Medulla oblongata (tissue), 1 donor: Measurements from ENCODE around the gene ALPI.
A peak's percentile ranks its signal among the peaks of the same experiment; 100 is the strongest.
"Not testable (repeated sequence)": the region's sequence is repeated elsewhere in the genome, so short reads cannot be mapped to it uniquely, and the experiment has no call there.

Experiments used
- DNase-seq: peaks from one replicate; pipeline ENCODE4 v3.0.0-alpha.2; 2015; ENCODE audit errors: extremely low spot score

ALPI gene

DNA sequence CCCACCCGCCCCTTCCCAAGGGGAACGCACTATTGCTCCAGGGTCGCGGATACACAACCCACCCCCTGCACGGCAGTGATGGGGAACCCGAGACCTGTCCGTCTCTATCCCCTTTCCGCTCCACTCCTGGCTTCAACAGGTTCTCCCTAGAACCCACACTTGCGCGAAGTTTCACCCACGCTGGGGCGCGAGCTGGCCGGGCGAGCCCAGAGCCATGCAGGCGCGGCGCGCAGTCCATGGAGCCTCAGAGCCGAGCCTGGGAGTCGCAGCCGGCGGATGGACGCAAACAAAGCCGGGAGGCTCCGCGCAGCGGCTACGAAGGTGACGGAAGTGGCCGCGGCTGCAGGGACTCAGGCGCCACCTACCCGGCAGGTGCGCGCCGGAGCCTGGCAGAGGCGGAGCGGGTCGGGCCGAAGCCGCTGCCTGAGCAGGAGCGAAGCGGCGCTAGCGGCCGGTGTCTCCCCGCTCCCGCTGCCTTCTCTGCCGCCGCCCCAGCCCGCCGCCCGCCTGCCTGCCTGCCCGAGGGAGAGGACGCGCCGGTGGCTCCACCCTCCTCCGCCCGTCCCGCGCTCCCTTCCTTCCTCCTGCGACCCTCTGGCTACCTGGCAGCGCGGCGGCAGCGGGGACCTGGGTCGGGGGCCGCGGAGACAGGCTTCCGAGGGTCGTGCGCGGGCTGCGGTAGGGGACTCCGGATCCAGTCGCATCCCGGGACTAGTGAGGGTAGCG, 35.3 kb upstream of the ALPI start:
- no peak for DNase-seq

DNA sequence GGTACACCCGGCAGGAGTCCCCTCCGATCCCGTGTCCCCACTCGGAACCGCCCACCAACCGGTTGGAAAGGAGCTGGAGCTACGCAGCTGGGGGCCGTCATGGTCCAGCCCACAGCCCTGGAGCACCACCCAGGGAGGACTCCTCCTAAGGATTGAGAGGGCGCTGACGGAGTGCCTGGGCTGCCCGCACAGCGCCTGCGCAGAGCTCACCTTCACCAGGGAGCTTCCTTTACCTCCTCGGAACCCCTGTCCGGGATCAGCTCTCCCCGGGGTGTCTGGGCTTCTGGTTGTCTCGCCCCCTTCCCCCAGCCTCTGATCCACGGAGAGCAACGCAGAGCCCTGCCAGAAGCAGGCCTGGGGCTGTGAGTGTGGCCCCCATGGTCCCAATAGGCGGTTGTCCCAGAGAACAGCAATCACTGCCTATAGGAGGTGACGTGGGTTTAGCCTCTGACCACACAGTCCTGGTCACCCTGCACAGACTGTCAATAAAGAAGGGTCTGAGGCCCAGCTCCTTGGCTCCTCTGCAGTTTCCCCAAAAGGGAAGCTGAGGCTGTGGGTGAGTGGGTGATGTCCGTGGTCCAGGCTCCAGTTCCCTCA, 34.7 kb upstream of the ALPI start:
- no peak for DNase-seq

DNA sequence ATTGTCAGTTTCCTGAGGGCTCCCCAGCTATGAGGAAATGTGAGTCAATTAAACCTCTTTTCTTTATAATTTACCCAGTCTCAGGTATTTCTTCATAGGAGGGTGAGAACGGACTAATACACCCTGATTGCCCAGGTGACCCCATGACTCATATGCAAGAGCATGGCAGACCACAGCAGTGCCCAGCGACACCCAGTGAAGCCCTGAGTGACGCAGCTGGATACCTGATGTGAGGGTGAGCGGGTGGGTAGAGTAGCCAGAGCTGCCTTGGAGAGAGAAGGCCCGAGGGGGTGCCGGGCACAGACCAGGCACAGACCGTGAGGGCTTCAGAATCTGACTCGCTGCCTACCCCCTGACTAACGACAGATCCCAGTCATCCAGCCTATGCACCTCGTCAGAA, 33.9 kb upstream of the ALPI start:
- no peak for DNase-seq

DNA sequence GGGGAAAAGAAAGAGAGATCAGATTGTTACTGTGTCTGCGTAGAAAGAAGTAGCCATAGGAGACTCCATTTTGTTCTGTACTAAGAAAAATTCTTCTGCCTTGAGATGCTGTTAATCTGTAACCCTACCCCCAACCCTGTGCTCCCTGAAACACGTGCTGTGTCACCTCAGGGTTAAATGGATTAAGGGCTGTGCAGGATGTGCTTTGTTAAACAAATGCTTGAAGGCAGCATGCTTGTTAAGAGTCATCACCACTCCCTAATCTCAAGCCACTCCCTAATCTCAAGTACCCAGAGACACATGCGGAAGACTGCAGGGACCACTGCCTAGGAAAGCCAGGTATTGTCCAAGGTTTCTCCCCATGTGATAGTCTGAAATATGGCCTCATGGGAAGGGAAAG, 33.0 kb upstream of the ALPI start:
- not testable (repeated sequence) for DNase-seq

DNA sequence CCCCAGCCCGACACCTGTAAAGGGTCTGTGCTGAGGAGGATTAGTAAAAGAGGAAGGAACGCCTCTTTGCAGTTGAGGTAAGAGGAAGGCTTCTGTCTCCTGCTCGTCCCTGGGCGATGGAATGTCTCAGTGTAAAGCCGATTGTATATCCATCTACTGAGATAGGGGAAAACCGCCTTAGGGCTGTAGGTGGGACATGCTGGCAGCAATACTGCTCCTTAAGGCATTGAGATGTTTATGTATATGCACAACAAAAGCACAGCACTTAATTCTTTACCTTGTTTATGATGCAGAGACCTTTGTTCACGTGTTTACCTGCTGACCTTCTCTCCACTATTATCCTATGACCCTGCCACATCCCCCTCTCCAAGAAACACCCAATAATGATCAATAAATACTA, 32.5 kb upstream of the ALPI start:
- not testable (repeated sequence) for DNase-seq

DNA sequence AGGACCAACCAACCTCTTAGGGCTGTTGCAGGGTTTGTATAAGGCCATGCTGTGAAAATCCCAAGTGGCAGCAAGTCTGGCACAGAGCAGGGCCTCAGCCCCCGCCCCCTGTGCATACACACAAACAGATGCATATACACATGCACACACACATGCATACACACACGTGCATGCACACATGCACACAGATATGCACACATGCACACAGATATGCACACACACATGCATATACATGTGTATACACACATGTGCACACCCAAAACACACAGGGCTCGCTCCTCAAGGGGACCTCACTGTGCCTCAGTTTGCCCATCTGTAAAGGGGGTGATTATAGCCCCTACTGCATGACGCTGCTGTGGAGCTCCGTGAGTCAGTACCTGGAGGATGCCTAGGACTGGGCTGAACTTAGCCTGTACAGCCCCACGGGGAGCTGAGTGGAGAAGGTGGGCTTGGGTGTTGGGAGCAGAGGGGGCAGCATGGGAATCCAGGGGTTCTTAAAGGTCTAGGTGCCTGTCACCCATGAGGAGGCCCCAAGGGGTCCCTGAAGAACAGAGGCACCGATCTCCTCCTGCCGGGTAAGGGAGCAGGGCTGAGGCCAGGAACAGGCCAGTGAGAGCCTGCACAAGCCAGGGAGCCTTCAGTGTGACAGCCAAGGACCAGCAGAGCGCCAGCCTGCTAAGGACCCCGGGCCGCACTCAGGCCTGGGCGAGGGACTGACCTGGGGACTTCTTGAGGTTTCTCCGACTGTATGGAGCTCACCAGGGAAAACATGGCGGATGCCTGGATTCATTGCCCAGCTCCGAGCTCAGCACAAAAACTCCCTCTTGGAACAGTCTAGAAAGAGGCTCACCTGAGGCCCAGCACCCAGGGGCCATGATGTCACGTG, 24.0 kb upstream of the ALPI start:
- DNase-seq = no peak

DNA sequence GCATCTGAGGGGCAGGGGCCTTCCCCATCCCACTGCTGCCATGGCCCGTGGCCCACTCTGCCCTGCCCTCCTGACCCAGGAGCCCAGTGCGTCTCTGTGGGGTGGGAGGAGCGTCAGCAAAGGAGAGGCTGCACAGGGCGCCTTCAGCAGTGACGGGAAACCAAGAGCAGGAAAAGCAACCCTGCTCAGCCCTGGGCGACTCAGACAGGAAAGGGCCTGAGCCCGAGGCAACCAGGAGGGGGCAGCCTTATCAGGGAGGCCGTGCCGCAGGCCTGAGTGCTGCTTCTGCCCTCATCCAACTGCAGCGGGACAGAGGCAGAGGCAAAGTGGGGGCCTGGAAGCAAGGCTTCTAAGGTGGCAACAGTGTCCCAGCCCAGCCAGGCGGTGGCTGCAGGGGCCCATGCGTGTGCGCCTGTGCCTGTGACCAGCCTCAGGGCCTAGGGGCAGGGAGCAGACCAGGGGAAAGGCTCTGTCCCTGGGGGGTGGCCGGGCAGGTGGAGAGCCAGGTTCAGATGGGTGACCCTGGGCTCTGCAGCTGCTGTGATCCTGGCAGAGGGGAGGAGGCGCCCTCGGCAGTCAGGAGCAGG, 23.3 kb upstream of the ALPI start:
- no peak for DNase-seq

DNA sequence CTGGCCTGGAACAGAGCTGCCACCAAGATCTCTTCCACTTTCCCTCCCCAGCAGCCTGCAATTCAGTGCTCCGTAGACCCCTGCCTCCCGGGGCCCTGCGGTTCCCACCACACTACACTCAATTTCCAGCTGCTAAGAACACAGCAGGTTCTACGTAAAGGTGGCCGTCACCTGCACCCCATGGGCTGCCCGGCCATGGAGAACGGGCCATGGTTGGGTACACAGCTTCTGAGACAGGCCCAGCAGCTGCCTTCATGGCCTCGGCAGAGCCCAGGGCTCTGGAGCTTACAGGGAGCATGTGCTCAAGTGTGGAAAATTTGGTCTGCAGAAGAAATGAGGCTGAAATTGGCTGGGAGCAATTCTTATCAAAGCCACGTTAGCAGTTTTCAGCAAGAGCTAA, 22.3 kb upstream of the ALPI start:
- DNase-seq = not testable (repeated sequence)

DNA sequence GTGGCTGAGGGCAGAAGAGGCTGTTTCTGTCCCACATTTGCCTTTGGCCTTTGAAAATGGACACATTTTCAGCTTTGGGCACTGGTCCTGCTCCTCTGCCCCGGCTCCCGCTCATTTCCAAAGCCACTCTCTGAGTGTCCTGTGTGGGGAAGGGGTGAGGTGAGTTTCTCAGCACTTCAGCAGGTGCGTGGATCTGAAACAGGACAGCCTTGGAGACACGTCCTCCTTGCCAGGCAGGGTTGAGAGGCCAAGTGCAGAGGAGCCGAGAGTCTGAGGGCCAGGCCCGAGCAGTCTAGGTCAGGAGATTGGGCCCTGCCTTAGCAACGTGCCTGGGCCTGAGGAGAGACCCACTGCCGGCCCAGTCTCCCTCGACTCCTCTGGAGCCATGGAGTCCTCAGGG, 21.9 kb upstream of the ALPI start:
- no peak for DNase-seq

DNA sequence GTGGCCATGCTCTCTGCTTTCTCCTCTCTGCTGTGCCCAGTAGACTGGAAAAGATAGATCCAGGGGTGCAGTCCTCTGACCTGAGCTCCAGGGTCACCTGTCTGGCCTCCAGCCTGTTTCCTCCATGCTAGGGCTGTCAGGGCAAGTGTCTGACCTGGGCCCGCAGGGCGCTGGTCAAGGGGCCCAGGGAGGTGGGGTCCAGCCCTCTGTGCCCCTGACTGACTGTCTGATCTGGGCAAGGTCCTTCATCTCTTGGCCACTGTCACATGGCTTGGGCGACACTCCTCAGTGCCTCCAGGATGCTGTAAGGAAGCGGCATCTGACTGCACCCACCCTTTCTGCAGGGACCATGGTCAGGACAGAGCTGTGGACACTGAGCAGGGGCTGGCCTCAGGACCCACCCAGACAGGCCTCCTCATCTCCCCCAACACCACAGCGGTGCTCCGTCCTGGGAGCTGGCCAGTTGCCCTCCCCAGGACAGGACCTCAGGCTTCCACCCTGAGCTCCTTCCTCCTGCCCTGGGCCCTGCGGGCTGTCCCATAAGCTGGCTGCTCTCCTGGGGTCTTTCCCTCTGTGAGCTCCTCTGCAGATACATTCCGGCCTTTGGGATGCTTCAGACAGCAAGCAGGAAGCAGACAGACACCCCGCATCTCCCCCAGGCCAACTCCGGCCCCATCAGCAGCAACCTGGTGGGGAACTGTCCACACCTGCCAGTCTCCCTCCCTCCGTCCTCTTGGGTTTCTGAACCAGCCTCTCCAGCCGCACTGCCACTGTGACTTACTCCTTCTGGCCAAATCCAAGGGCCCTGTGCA, 21.2 kb upstream of the ALPI start:
- no peak for DNase-seq

DNA sequence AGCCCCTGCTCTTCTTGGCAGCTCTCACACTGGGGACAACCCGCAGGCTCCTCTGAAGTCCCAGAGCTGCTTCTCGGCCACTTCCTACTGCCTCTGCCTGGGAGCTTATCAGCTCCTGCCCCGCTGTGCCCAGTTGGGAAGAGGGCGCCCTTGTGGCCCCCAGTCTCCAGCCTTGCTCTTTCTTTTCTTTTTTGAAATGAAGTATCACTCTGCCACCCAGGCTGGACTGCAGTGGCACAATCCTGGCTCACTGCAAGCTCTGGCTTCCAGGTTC, 20.6 kb upstream of the ALPI start:
- DNase-seq = no peak

DNA sequence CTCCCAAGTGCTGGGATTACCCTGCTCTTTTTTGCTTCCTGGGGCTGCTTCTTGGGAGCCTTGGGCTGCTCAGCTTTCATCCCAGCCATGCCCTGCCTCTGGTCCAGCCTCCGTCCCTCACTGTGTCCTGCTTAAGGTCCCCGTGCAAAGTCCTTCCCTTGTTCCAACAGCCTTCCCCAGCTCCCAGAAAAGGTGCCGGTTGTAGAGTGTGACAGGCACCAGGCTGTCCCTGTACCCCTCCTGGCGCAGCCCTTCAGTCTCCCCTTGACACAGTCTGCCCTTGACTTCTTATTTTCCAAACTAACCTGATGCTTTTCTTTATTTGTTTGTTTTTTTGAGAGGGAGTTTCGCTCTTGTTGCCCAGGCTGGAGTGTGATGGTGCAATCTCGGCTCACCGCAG, 20.1 kb upstream of the ALPI start:
- no peak for DNase-seq

DNA sequence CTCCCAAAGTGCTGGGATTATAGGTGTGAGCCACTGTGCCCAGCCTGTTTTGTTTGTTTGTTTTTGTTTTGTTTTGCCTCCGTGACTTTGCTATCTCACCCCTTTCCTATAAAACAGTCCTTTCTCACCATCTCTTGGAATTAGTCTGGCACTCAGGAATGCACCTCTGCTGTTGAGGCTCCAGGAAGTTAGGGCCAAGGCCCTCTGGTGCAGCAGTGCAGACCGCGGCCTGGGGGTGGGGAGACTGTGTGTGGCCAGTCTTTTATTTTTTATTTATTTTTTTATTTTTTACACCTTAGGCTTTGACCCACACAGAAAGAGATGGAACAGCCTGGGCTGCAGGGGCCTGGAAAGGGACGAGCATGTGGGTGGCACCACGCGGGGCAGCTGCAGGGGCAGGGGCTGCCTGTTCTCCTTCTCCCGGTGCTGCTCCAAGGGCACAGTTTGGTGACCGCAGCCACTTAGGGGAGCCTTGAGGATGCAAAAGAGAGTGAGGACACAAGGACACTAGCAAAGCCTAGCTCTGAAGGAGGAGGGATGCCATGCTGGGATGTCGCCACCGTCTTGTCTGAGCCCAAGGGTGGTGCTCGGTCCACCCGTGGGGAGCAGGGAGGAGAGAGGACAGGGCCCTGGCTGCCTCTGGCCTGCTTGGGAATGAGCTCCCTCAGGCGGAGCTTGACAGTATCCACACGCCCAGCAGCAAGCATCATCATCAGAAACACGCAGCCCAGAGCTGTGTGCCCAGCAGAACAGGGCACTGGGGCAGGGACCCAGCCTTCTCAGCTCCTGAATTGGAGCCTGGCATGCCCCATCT, 19.4 kb upstream of the ALPI start:
- DNase-seq = no peak

DNA sequence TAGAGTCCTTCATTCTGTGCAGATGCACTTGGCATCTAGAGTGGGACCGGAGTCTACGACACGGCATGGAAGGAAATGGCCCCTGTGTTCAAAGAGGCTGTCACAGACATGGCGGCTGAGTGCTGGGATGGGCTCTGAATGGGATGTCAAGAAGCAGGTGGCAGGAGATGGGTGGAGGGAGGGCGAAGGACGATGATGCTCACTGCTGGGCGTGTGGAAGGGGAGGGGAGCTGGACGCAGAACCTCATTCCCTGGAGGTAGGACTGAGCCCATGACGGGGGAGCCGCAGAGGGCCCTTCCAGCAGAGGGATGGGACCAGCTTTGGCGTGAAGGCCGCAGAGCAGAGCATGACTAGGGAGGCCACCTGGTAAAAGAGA, 18.8 kb upstream of the ALPI start:
- no peak for DNase-seq

DNA sequence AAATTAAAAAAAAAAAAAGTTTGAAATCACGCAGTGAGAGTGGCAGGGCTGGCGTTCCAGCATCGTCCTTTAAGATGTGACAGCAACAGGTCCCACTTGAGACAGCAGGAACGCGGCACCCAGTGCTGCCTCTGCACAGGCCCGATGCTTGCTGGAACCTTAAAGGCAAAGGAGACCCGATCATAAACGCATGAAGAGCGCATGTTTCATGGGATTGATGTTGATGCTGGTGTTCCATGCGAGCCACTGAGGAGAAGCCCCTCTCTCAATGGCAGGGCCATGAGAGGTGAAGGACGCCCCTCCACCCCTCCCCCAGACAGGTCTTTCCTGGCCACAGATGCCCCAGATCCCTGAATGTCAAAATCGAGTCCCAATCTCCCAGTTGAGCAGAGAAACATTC, 17.9 kb upstream of the ALPI start:
- no peak for DNase-seq

DNA sequence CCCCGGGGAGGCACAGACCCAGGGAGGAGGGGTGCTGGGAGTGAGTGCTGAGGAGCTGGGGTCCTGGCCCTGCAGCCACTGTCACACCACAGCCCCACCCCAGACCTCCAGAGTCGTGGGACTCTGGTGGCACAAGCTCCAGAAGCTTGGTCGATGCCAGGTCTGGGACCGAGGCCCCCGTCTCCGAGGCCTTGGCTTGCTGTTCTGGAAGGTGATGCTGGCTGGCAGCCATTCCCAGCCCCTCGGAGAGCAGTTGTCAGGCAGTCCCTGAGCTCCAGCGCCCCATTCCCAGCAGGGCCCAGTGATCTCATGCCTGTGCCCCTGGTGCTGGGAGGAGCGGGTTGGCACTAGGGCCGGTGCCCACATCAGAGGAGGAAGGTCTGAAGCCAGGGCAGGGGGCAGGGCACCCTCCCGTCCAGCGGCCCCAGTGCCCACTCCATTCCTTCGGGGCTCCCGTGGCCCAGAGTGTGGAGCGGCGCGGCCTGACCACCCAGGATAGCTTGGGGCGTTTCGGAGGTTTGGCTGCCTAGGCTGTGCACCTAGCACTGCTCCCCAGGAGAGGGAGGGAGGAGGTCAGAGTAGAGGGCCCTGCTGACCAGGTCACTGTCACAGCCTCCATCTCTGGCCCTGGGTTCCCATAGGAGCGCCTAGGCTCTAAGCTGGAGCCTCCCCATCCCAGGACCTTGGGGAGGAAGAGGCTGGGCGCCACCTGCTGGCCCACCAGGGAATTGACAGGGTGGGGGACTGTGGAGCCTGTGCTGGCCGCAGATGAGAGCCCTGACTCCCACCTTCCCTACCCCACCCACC, 16.8 kb upstream of the ALPI start:
- DNase-seq = no peak

DNA sequence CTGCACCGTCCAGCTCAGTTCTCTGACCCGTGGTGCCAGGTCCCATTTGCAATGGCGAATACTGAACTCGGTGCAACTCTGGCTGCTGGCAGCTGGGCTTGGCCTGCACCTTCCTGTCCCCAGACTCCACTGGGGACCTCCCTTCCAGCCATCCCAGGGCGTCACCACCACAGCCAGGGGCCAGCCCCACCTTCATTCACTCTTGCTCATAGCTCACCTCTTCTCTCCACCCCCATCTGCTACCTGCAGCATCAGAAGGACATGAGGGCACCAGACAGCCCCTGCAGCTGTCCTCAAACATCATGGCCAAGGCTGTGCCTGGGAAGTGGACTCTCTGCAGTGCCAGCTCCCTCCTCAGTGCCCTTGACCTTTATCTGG, 16.2 kb upstream of the ALPI start:
- DNase-seq = no peak

DNA sequence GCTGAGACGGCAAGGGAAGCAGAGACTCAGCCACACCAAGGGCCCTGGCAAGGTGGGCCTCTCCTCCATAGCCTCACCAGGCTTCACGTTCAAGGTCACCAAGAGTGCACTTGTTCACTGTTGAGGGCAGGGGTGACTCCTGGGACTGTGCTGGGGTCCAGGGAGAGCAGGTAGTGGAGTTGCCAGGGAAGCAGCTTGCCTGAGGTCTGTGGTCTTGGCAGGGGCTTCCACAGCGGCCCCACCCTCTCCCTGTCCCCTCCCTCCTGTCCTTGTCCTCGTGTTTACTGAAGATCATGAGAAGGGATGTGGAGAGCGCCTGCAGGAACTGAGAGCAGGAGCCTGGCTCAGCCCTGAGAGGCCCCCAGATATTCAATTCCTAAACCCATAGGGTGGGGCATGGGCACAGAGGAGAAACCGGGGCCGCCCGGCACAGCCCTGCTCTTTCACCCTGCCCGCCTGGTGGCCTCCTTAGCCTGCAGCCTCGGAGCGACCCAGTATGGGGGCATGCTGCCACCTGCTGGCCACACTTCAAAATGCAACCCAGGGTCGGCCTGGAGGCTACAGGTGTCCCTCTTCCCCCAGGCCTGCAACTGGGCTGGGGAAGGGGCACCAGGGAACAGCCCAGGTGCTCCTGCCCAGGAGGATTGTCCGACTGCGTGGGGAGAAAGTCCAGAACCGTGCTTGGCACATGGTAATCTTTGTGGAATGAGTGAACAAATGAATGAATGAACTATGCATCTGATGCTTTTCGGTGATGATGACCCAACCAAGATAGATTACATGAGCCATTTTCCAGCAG, 15.5 kb upstream of the ALPI start:
- peak; percentile 76 for DNase-seq

DNA sequence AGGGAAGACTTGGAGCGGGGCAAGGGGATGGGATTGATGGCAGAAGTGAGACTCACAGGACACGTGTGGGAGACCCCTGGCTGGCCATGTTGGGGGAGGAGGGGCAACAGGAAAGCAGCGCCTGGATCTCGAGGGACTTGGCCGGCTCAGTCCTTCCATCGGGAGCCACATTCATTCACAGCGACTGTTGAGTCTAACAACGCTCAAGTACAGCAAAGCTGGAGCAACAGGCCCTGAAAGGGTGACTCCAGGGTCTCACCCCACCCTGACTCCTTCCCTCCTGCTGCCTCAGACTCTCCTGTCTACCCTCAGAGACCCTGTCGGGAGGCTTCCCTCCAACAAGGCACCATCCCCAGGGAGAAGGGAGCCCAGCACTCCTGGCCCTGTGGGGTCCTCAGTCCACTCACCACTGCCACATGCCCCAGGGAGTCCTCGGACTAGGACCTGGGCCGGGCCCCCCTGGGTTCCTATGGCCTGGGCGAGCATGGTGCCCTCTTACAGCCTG, 14.8 kb upstream of the ALPI start:
- DNase-seq = no peak
